HepG2 (cell line): Measurements from ENCODE around the gene UMPS. TPM values are rescaled to one million over a fixed set of nuclear protein-coding genes. Genes with fewer than 3 reads are reported as not detected.

Experiments used
- CERS6 ChIP-seq: sonication (generic); formaldehyde crosslinking; IDR thresholded peaks from 2 replicates; pipeline ENCODE4 v1.5.0; 2020; ENCODE audit warnings: missing genetic modification reagents
- GMEB1 ChIP-seq: sonication (generic); formaldehyde crosslinking; IDR thresholded peaks from 2 replicates; pipeline ENCODE4 v1.5.1; 2020; ENCODE audit warnings: missing genetic modification reagents, mild to moderate bottlenecking, borderline replicate concordance
- KLF15 ChIP-seq: sonication (generic); formaldehyde crosslinking; IDR thresholded peaks from 2 replicates; pipeline ENCODE4 v1.8.1; 2023; ENCODE audit warnings: borderline replicate concordance, mild to moderate bottlenecking, inconsistent platforms, missing genetic modification reagents, mixed read lengths
- MAFK ChIP-seq, 2 experiments: IDR thresholded peaks in 1 of 2; conservative IDR thresholded peaks in 1 of 2; 2 replicates each; pipeline ENCODE4 v1.6.1; 2011; ENCODE audit warnings: improper control_type of control experiment in 2 of 2, low read length in 2 of 2
- NBN ChIP-seq: fragments of 450-650 bp; conservative IDR thresholded peaks from 2 replicates; pipeline ENCODE4 v1.6.1; 2017
- PCBP2 ChIP-seq: fragments of 200-400 bp; formaldehyde crosslinking; optimal IDR thresholded peaks from 2 replicates; pipeline ENCODE3; 2018; ENCODE audit warnings: low read length, low read depth; ENCODE audit not compliant: poor library complexity, severe bottlenecking
- RFX3 ChIP-seq: IDR thresholded peaks from 2 replicates; pipeline ENCODE4 v1.6.1; 2016; ENCODE audit warnings: missing biosample characterization, missing genetic modification reagents
- SIX1 ChIP-seq: sonication (generic); formaldehyde crosslinking; IDR thresholded peaks from 2 replicates; pipeline ENCODE4 v1.4.0; 2020; ENCODE audit warnings: missing genetic modification reagents, borderline replicate concordance
- THRA ChIP-seq: sonication (generic); formaldehyde crosslinking; IDR thresholded peaks from 2 replicates; pipeline ENCODE4 v1.4.0; 2020; ENCODE audit warnings: missing genetic modification reagents, borderline replicate concordance
- UBTF ChIP-seq: sonication (generic); formaldehyde crosslinking; IDR thresholded peaks from 2 replicates; pipeline ENCODE4 v1.4.0; 2020; ENCODE audit warnings: mild to moderate bottlenecking, missing genetic modification reagents
- ZNF546 ChIP-seq: sonication (generic); formaldehyde crosslinking; conservative IDR thresholded peaks from 2 replicates; pipeline ENCODE4 v1.8.1; 2023; ENCODE audit warnings: mild to moderate bottlenecking, missing genetic modification reagents
- ZNF646 ChIP-seq: sonication (generic); formaldehyde crosslinking; IDR thresholded peaks from 2 replicates; pipeline ENCODE4 v1.9.0; 2021; ENCODE audit warnings: mild to moderate bottlenecking, missing genetic modification reagents
- ZNF850 ChIP-seq: sonication (generic); formaldehyde crosslinking; conservative IDR thresholded peaks from 2 replicates; pipeline ENCODE4 v1.9.0; 2021; ENCODE audit warnings: mild to moderate bottlenecking, missing genetic modification reagents
- polyA plus RNA-seq, 8 experiments: library from polyadenylated mRNA; depleted of rRNA in 3 of 8; stranded (reverse) in 7 of 8; unstranded in 1 of 8; fragments of >200 nt; fragmentation: Illumina TruSeq in 4 of 8; extraction: Trizol in 4 of 8; gene quantifications; 2 replicates each; pipeline versions ENCODE4 v1.2.1 to v1.2.3, GENCODE V29; 2011 to 2016; ENCODE audit warnings: low read depth in 4 of 8, missing spikeins in 1 of 8, mixed read lengths in 1 of 8; ENCODE audit not compliant: insufficient read depth in 1 of 8
- total RNA-seq, 5 experiments: library from RNA; depleted of rRNA; stranded (reverse); fragments of >200 nt; fragmentation: Illumina TruSeq; extraction: Trizol; gene quantifications; 2 replicates each; pipeline ENCODE4 v1.2.3, GENCODE V29; 2016; ENCODE audit warnings: low read depth in 1 of 5

UMPS gene
- total and polyA plus RNA-seq, 2 of the 13 experiments (the other 11 are each of a cell fraction or from before 2014, with no cell fraction given), result 52.7 to 74.2 TPM

- TF ChIP-seq ZNF546 (CRISPR knock-in tag) (no peak; the same call in 1 of the 2 replicates), NBN (no peak), PCBP2 (no peak), SIX1 (peak; percentile 92), THRA (CRISPR knock-in tag) (peak; percentile 87; the same call in 1 of the 2 replicates), ZNF850 (CRISPR knock-in tag) (no peak), CERS6 (CRISPR knock-in tag) (no peak), ZNF646 (0 out of 2 replicates have a peak, but pooled peaks have one; percentile 24), MAFK (conservative IDR thresholded peaks at IDR 0.05 in 1 of 2, IDR thresholded peaks at IDR 0.05 in 1 of 2; ENCODE audit: low read length in 2 of 2) (no peak), GMEB1 (peak; percentile 37; the same call in 1 of the 2 replicates), UBTF (CRISPR knock-in tag) (peak; percentile 56), KLF15 (CRISPR knock-in tag) (no peak), RFX3 (no peak; the same call in 1 of the 2 replicates)
Observed at GRCh38 chr3:124699686-124700396, 30.4 kb upstream of the UMPS start (continued).
